Neural progenitor cell (in vitro differentiated cells): ENCODE data around the gene TMUB1.

ENCODE experiments used
- EZH2phosphoT487 ChIP-seq: fragments of 200-600 bp; sonication (generic); IDR thresholded peaks from 2 replicates; pipeline ENCODE4 v1.6.1; 2017; ENCODE audit warnings: antibody characterized with exemption
- TF ChIP-seq, protein P1 (sequence below): fragments of 200-600 bp; sonication (generic); IDR thresholded peaks from 2 replicates; pipeline ENCODE4 v1.5.1; 2017; ENCODE audit warnings: antibody characterized with exemption, mild to moderate bottlenecking

DNA sequence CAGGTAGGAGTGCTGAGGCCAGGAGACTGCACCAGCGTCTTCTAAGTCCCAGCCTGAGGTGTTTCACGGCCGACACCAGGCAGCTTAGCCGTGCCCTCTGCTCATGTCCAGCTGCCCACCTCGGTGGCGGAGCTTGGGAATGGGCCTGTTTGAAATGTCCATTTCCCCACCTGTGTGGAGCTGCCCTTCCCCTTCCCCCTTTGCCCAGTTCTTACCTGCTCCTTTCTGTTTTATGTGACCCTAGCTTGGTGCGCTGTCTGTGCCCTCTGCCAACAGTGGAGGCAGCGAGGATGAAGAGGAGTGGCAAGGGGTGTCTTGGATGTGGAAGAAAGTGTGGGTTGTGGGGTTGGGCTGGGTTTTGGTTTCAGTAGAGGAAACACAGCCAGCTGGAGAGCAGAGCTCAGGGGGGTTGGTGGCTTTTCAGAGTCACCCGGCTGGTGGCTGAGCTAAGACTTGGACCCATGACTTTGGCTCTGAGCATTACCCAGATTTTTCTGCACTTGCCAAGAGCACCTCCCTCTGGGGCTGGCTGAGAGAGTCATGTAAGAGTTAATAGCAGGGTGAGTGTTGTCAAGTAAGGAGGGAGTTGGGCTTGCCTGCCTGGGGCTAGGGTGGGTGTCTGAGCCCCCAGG is 46.8 kb upstream of the TMUB1 start:
- no peak for TF ChIP-seq EZH2phosphoT487
- TF ChIP-seq, protein P1, sequence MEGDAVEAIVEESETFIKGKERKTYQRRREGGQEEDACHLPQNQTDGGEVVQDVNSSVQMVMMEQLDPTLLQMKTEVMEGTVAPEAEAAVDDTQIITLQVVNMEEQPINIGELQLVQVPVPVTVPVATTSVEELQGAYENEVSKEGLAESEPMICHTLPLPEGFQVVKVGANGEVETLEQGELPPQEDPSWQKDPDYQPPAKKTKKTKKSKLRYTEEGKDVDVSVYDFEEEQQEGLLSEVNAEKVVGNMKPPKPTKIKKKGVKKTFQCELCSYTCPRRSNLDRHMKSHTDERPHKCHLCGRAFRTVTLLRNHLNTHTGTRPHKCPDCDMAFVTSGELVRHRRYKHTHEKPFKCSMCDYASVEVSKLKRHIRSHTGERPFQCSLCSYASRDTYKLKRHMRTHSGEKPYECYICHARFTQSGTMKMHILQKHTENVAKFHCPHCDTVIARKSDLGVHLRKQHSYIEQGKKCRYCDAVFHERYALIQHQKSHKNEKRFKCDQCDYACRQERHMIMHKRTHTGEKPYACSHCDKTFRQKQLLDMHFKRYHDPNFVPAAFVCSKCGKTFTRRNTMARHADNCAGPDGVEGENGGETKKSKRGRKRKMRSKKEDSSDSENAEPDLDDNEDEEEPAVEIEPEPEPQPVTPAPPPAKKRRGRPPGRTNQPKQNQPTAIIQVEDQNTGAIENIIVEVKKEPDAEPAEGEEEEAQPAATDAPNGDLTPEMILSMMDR = no peak
